Gastrocnemius medialis (tissue), 4 donors: ENCODE data around the gene RFNG. TPM values are rescaled to one million over a fixed set of nuclear protein-coding genes. Genes with fewer than 3 reads are reported as not detected.

Source experiments
- ATAC-seq, 2 donors: fragments of 150-250 bp; one replicate each; pipeline ENCODE4 v1.9.1; 2016
- DNase-seq, 2 donors: peaks; one replicate each; pipeline ENCODE4 v3.0.0-alpha.2; 2019
- H3K27ac ChIP-seq, 4 donors: fragments of 200-600 bp; sonication (generic); 1 replicate in 1 of 4; 2 replicates in 3 of 4; pipeline ENCODE4 v1.5.1; 2016 to 2018; ENCODE audit warnings: mild to moderate bottlenecking in 2 of 4, moderate library complexity in 1 of 4
- H3K27me3 ChIP-seq, 3 donors: fragments of 200-600 bp; sonication (generic) in 2 of 3; 1 replicate in 1 of 3; 2 replicates in 2 of 3; pipeline versions ENCODE4 v1.5.1 to v1.6.0; 2016 to 2019; ENCODE audit warnings: mild to moderate bottlenecking in 1 of 3, moderate library complexity in 1 of 3
- H3K36me3 ChIP-seq, 2 donors: fragments of 200-600 bp; sonication (generic) in 1 of 2; one replicate each; pipeline ENCODE4 v1.5.1; 2017 to 2018
- H3K4me1 ChIP-seq, 2 donors: fragments of 200-600 bp; sonication (generic) in 1 of 2; one replicate each; pipeline ENCODE4 v1.5.1; 2016 to 2017; ENCODE audit warnings: mild to moderate bottlenecking in 2 of 2
- H3K4me3 ChIP-seq, 4 donors: fragments of 200-600 bp; sonication (generic) in 3 of 4; 1 replicate in 1 of 4; 2 replicates in 3 of 4; pipeline ENCODE4 v1.5.1; 2016 to 2019; ENCODE audit warnings: mild to moderate bottlenecking in 2 of 4
- H3K9me3 ChIP-seq, 3 donors: fragments of 200-600 bp; sonication (generic) in 2 of 3; 1 replicate in 1 of 3; 2 replicates in 2 of 3; pipeline ENCODE4 v1.5.1; 2016 to 2019
- CTCF ChIP-seq, 5 experiments: fragments of 450-650 bp in 3 of 5; fragments of 200-600 bp in 2 of 5; sonication (generic) in 2 of 5; IDR thresholded peaks in 4 of 5; conservative IDR thresholded peaks in 1 of 5; 1 replicate in 4 of 5; 2 replicates in 1 of 5; pipeline ENCODE4 v1.5.1; 2016 to 2019; ENCODE audit warnings: antibody characterized with exemption in 5 of 5, mild to moderate bottlenecking in 3 of 5, moderate library complexity in 3 of 5
- POLR2A ChIP-seq, 2 donors: fragments of 450-650 bp; IDR thresholded peaks; one replicate each; pipeline ENCODE4 v1.6.1; 2017; ENCODE audit warnings: antibody characterized with exemption in 2 of 2, mild to moderate bottlenecking in 2 of 2, moderate library complexity in 2 of 2
- in situ Hi-C, 4 donors: fragments of 200-750 bp; cut with MboI; loops; one replicate each; pipeline versions ENCODE4 v1.15.0 to v1.8.0; 2017; ENCODE audit warnings: low sequenced_read_pairs in 4 of 4
- intact Hi-C: fragments of 100-400 bp; cut with DNase I; formaldehyde crosslinking; loops from one replicate; pipeline ENCODE4 v1.15.1; 2023; ENCODE audit warnings: low total_unique reads
- total RNA-seq, 4 donors: library from RNA; depleted of rRNA; stranded (reverse); fragments of >200 nt; gene quantifications; one replicate each; pipeline versions ENCODE4 v1.1.0 to v1.2.3, GENCODE V29; 2016

RFNG gene
- total RNA-seq, 4 donors from 2014 or later, result 29.6 to 64.9 (median 49.1) TPM

DNA sequence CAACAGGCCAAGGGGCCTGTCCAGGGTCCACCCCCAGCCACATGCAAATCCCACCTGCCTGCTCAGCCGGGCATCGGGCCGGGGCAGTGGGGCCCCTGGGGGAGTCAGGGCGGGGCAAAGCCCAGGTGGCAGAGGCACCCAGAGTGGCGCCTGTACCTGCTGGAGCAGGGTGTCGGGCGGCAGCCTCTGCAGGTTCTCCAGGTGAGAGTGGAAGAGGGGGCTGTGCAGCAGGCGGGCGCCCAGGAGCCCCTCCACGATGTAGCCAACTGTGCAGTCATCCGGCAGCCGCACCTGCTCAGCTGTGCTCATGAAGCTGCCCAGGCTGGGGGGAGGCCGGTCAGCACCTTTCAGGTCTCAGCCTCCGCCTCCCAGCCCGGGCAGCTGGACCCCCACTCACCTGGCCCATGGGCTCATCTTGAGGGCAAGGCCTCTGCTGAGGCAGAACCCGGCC lies 2.1 kb downstream of the RFNG start:
- ATAC-seq, result no peak
- no peaks in the 10 kb centered on the region for H3K27me3 ChIP-seq
- no peak for DNase-seq
- TF ChIP-seq POLR2A (IDR thresholded peaks at IDR 0.05) (no peak), CTCF (IDR thresholded peaks at IDR 0.05 in 4 of 5, conservative IDR thresholded peaks at IDR 0.05 in 1 of 5) (no peak)
- in situ Hi-C loops (loop anchor here in 1 of 4 donors (25.0 kb wide), 1 partner anchor 88 kb away; no protein-coding TSS in a partner anchor), intact Hi-C loops (no loop called here)
- H3K36me3 ChIP-seq, result peaks cover 0 to 49% of the 10 kb centered on the region in 2 donors
- H3K27ac ChIP-seq, result no peak overlapping the region
- no peaks in the 10 kb centered on the region for H3K9me3 ChIP-seq
- peaks cover 22 to 29% of the 10 kb centered on the region in 2 donors for H3K4me1 ChIP-seq
- no peak overlapping the region for H3K4me3 ChIP-seq

- Histone ChIP-seq H3K27ac (no peak overlapping the region), H3K27me3 (no peaks in the 10 kb centered on the region), H3K4me1 (peaks cover 22 to 29% of the 10 kb centered on the region in 2 donors), H3K9me3 (no peaks in the 10 kb centered on the region), H3K36me3 (peaks cover 0 to 44% of the 10 kb centered on the region in 2 donors), H3K4me3 (no peak overlapping the region)
- no peak for DNase-seq
- ATAC-seq, result no peak
- in situ Hi-C loops, result loop anchor here in 1 of 4 donors (25.0 kb wide), 1 partner anchor 88 kb away; no protein-coding TSS in a partner anchor
- TF ChIP-seq POLR2A (IDR thresholded peaks at IDR 0.05) (no peak), CTCF (IDR thresholded peaks at IDR 0.05 in 4 of 5, conservative IDR thresholded peaks at IDR 0.05 in 1 of 5) (no peak)
- intact Hi-C loops, result no loop called here
Measured at GRCh38 chr17:82049106-82049505, 2.5 kb downstream of the RFNG start.

- intact Hi-C loops, result no loop called here
Measured at GRCh38 chr17:82048571-82048971, 3.0 kb downstream of the RFNG start.

DNA sequence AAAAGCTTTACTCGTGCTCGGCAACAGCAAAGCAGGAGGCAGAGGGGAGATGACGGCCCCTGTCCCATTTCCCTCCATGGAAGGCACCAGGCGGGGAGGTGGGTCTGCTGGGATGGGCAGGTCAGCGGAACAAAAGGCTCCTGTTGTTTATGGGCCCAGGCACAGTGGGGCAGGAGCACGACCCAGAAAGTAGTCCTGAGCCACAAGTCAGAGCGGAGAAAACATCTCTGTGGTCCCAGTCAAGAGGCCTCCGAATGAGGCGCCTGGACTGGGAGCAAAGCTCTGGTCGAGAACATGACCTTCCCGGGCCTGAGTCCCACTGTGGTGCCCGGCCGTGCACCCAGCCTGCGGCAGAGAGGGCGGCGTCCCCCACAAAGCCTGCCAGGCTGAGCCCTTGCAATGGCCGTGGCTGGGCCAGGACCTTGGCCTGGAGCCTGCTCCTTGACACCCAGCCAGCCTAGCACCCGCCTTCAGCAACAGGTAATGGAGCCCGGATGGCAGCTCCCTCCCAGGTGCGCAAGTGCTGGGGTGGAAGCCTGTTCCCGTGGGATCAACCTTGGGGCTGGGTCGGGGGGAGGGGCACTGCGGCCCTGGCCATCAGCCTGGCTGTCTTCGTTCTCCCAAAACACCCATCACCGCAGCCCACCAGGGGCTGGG lies 3.6 kb downstream of the RFNG start:
- DNase-seq (no peak), ATAC-seq (no peak)
- Histone ChIP-seq H3K36me3 (peaks cover 0 to 35% of the 10 kb centered on the region in 2 donors), H3K4me3 (no peak overlapping the region), H3K4me1 (peaks cover 18 to 22% of the 10 kb centered on the region in 2 donors), H3K9me3 (no peaks in the 10 kb centered on the region), H3K27ac (no peak overlapping the region), H3K27me3 (no peaks in the 10 kb centered on the region)
- in situ Hi-C loops, result loop anchor here in 1 of 4 donors (25.0 kb wide), 1 partner anchor 89 kb away; no protein-coding TSS in a partner anchor
- TF ChIP-seq CTCF (IDR thresholded peaks at IDR 0.05 in 4 of 5, conservative IDR thresholded peaks at IDR 0.05 in 1 of 5) (no peak), POLR2A (IDR thresholded peaks at IDR 0.05) (no peak)
- intact Hi-C loops, result no loop called here

More at GRCh38 chr17:82048571-82048971, 3.0 kb downstream of the RFNG start:
- Histone ChIP-seq H3K4me1 (peaks cover 22 to 27% of the 10 kb centered on the region in 2 donors), H3K36me3 (peaks cover 0 to 39% of the 10 kb centered on the region in 2 donors), H3K27me3 (no peaks in the 10 kb centered on the region), H3K9me3 (no peaks in the 10 kb centered on the region), H3K4me3 (no peak overlapping the region), H3K27ac (no peak overlapping the region)
- TF ChIP-seq POLR2A (IDR thresholded peaks at IDR 0.05) (no peak), CTCF (IDR thresholded peaks at IDR 0.05 in 4 of 5, conservative IDR thresholded peaks at IDR 0.05 in 1 of 5) (no peak)
- DNase-seq (no peak), ATAC-seq (no peak)
- in situ Hi-C loops, result loop anchor here in 1 of 4 donors (25.0 kb wide), 1 partner anchor 89 kb away; no protein-coding TSS in a partner anchor
